ENCODE data around the gene MACIR.
"Not testable (repeated sequence)": the region's sequence is repeated elsewhere in the genome, so short reads cannot be mapped to it uniquely, and the experiment has no call there.

MACIR gene

GRCh38 chr5:103258368-103258956 lies at the start of gene MACIR:
Gene MACIR (plus strand): TSS chr5:103258763. CDS start chr5:103275920, 17,157 bp downstream.
- ATAC-seq (peak; percentile 93), DNase-seq (ENCODE audit: low spot score in 2 of 2) (peak in 1 of 2 donors; percentile 92)
- peak within 1 kb of the TSS; percentile 86 for H3K27ac Mint-ChIP-seq
- peaks cover 7% of the 10 kb centered on the region for H3K36me3 Mint-ChIP-seq
- H3K4me1 Mint-ChIP-seq: peaks cover 35% of the 10 kb centered on the region
- H3K9me3 Mint-ChIP-seq: no peaks in the 10 kb centered on the region
- peak within 1 kb of the TSS; percentile 86 for H3K4me3 Mint-ChIP-seq

- H3K9me3 Mint-ChIP-seq: no peaks in the 10 kb centered on the region
- no peak overlapping the region for H3K27ac Mint-ChIP-seq
- ATAC-seq (no peak), DNase-seq (ENCODE audit: low spot score in 2 of 2) (no peak)
- H3K4me3 Mint-ChIP-seq: no peak overlapping the region
- peaks cover 15% of the 10 kb centered on the region for H3K36me3 Mint-ChIP-seq
- peaks cover 24% of the 10 kb centered on the region for H3K4me1 Mint-ChIP-seq
Observed at GRCh38 chr5:103209065-103209464, 49.5 kb upstream of the MACIR start.

- DNase-seq (ENCODE audit: low spot score in 2 of 2) (no peak), ATAC-seq (peak; percentile 86)
- no peak overlapping the region for H3K27ac Mint-ChIP-seq
- H3K4me1 Mint-ChIP-seq: peaks cover 24% of the 10 kb centered on the region
- no peak overlapping the region for H3K4me3 Mint-ChIP-seq
- peaks cover 11% of the 10 kb centered on the region for H3K36me3 Mint-ChIP-seq
- no peaks in the 10 kb centered on the region for H3K9me3 Mint-ChIP-seq
Observed at GRCh38 chr5:103210952-103211351, 47.6 kb upstream of the MACIR start.

GRCh38 chr5:103211576-103212561 lies 46.7 kb upstream of the MACIR start:
- H3K4me3 Mint-ChIP-seq: peak overlapping the region; percentile 18

GRCh38 chr5:103216137-103216536 lies 42.4 kb upstream of the MACIR start:
- Mint-ChIP-seq H3K9me3 (no peaks in the 10 kb centered on the region), H3K27ac (no peak overlapping the region), H3K4me1 (peaks cover 10% of the 10 kb centered on the region), H3K4me3 (no peak overlapping the region), H3K36me3 (no peaks in the 10 kb centered on the region)
- no peak for ATAC-seq
- DNase-seq (ENCODE audit: low spot score in 2 of 2): no peak

More at GRCh38 chr5:103211576-103212561, 46.7 kb upstream of the MACIR start:
- H3K36me3 Mint-ChIP-seq: peaks cover 6% of the 10 kb centered on the region
- H3K4me1 Mint-ChIP-seq: peaks cover 24% of the 10 kb centered on the region
- no peaks in the 10 kb centered on the region for H3K9me3 Mint-ChIP-seq
- H3K27ac Mint-ChIP-seq: peak overlapping the region; percentile 61
- no peak for DNase-seq (ENCODE audit: low spot score in 2 of 2)
- ATAC-seq: peak; percentile 50

GRCh38 chr5:103216697-103217096 lies 41.9 kb upstream of the MACIR start:
- ATAC-seq (no peak), DNase-seq (ENCODE audit: low spot score in 2 of 2) (no peak)
- Mint-ChIP-seq H3K9me3 (no peaks in the 10 kb centered on the region), H3K4me3 (no peak overlapping the region), H3K4me1 (peaks cover 8% of the 10 kb centered on the region), H3K27ac (no peak overlapping the region), H3K36me3 (no peaks in the 10 kb centered on the region)

GRCh38 chr5:103217101-103217500 lies 41.5 kb upstream of the MACIR start:
- ATAC-seq (no peak), DNase-seq (ENCODE audit: low spot score in 2 of 2) (no peak)
- H3K36me3 Mint-ChIP-seq: no peaks in the 10 kb centered on the region
- H3K4me3 Mint-ChIP-seq: no peak overlapping the region
- H3K4me1 Mint-ChIP-seq: peaks cover 4% of the 10 kb centered on the region
- H3K27ac Mint-ChIP-seq: no peak overlapping the region
- no peaks in the 10 kb centered on the region for H3K9me3 Mint-ChIP-seq

- Mint-ChIP-seq H3K4me3 (no peak overlapping the region), H3K9me3 (no peaks in the 10 kb centered on the region), H3K27ac (no peak overlapping the region), H3K36me3 (no peaks in the 10 kb centered on the region), H3K4me1 (no peaks in the 10 kb centered on the region)
- no peak for DNase-seq (ENCODE audit: low spot score in 2 of 2)
- ATAC-seq: no peak
Observed at GRCh38 chr5:103218164-103218563, 40.4 kb upstream of the MACIR start.

- ATAC-seq, H3K4me3 Mint-ChIP-seq: not testable (repeated sequence)
Observed at GRCh38 chr5:103219074-103219473, 39.5 kb upstream of the MACIR start.

GRCh38 chr5:103223031-103223955 lies 35.3 kb upstream of the MACIR start:
- H3K9me3 Mint-ChIP-seq: no peaks in the 10 kb centered on the region
- no peak overlapping the region for H3K4me3 Mint-ChIP-seq
- H3K36me3 Mint-ChIP-seq: no peaks in the 10 kb centered on the region
- DNase-seq (ENCODE audit: low spot score in 2 of 2) (no peak), ATAC-seq (no peak)
- H3K27ac Mint-ChIP-seq: no peak overlapping the region
- H3K4me1 Mint-ChIP-seq: no peaks in the 10 kb centered on the region

More at GRCh38 chr5:103219074-103219473, 39.5 kb upstream of the MACIR start:
- not testable (repeated sequence) for H3K4me1 Mint-ChIP-seq; DNase-seq (ENCODE audit: low spot score in 2 of 2); H3K9me3 Mint-ChIP-seq; H3K36me3 Mint-ChIP-seq; H3K27ac Mint-ChIP-seq

- ATAC-seq (peak; percentile 88), DNase-seq (ENCODE audit: low spot score in 2 of 2) (no peak)
- Mint-ChIP-seq H3K36me3 (no peaks in the 10 kb centered on the region), H3K27ac (no peak overlapping the region), H3K9me3 (no peaks in the 10 kb centered on the region), H3K4me1 (no peaks in the 10 kb centered on the region), H3K4me3 (no peak overlapping the region)
Observed at GRCh38 chr5:103224118-103224893, 34.3 kb upstream of the MACIR start.

- Mint-ChIP-seq H3K27ac (no peak overlapping the region), H3K4me3 (no peak overlapping the region), H3K4me1 (no peaks in the 10 kb centered on the region), H3K9me3 (no peaks in the 10 kb centered on the region), H3K36me3 (no peaks in the 10 kb centered on the region)
- no peak for DNase-seq (ENCODE audit: low spot score in 2 of 2)
- ATAC-seq: no peak
Observed at GRCh38 chr5:103224894-103225246, 33.7 kb upstream of the MACIR start.

GRCh38 chr5:103228061-103228460 lies 30.5 kb upstream of the MACIR start:
- no peak for DNase-seq (ENCODE audit: low spot score in 2 of 2)
- Mint-ChIP-seq H3K4me1 (no peaks in the 10 kb centered on the region), H3K4me3 (no peak overlapping the region), H3K36me3 (no peaks in the 10 kb centered on the region), H3K27ac (no peak overlapping the region), H3K9me3 (no peaks in the 10 kb centered on the region)
- ATAC-seq: no peak

- Mint-ChIP-seq H3K4me1 (no peaks in the 10 kb centered on the region), H3K27ac (no peak overlapping the region), H3K9me3 (no peaks in the 10 kb centered on the region), H3K4me3 (no peak overlapping the region), H3K36me3 (no peaks in the 10 kb centered on the region)
- ATAC-seq: no peak
- no peak for DNase-seq (ENCODE audit: low spot score in 2 of 2)
Observed at GRCh38 chr5:103228588-103228987, 30.0 kb upstream of the MACIR start.

Data from stimulated activated effector memory CD8-positive, alpha-beta T cell treated with anti-CD3 and anti-CD28 coated beads, Interleukin-12 subunit alpha, Interleukin-12 subunit beta, amount 100 ng/mL, for 72 hours (primary cell).